WTC11 (cell line): ENCODE measurements around the gene GRIN2A. TPM values are rescaled to one million over a fixed set of nuclear protein-coding genes. Genes with fewer than 3 reads are reported as not detected.

Experiments
- ATAC-seq: fragments of 200-7000 bp; cut with Tn5 transposase; 2 replicates; pipeline ENCODE4 v1.10.0; 2021; ENCODE audit warnings: mild to moderate bottlenecking, moderate library complexity
- CTCF ChIA-PET: fragments of 300-600 bp; sonication (Branson Sonifier 250); formaldehyde crosslinking; loops from one replicate; lab custom pipeline; 2021; ENCODE audit warnings: antibody characterized with exemption; lab: Charles Lee
- POLR2A ChIA-PET: fragments of 350-600 bp; sonication (Branson Sonifier 250); formaldehyde crosslinking; loops from one replicate; lab custom pipeline; 2021; ENCODE audit warnings: antibody characterized with exemption; lab: Charles Lee
- DNase-seq: peaks from one replicate; pipeline ENCODE4 v3.0.0; 2021; ENCODE audit warnings: low spot score
- H3K27ac Mint-ChIP-seq: 2 replicates; pipeline ENCODE4 v1.8.0; 2021; ENCODE audit warnings: mixed read lengths
- H3K27me3 Mint-ChIP-seq: 2 replicates; pipeline ENCODE4 v1.8.0; 2021; ENCODE audit warnings: low read depth, mild to moderate bottlenecking, moderate library complexity, mixed read lengths
- H3K36me3 Mint-ChIP-seq: 2 replicates; pipeline ENCODE4 v1.8.0; 2021; ENCODE audit warnings: mixed read lengths
- H3K4me1 Mint-ChIP-seq: 2 replicates; pipeline ENCODE4 v1.8.0; 2022; ENCODE audit warnings: mixed read lengths
- H3K4me3 Mint-ChIP-seq: 2 replicates; pipeline ENCODE4 v1.8.0; 2021; ENCODE audit warnings: mild to moderate bottlenecking, moderate library complexity, mixed read lengths
- H3K9me3 Mint-ChIP-seq: 2 replicates; pipeline ENCODE4 v1.8.0; 2021; ENCODE audit warnings: mixed read lengths
- CREM ChIP-seq: sonication (generic); formaldehyde crosslinking; IDR thresholded peaks from 2 replicates; pipeline ENCODE4 v1.8.1; 2022; ENCODE audit warnings: mild to moderate bottlenecking, missing genetic modification reagents, moderate library complexity
- NR2C2 ChIP-seq: sonication (generic); formaldehyde crosslinking; IDR thresholded peaks from 2 replicates; pipeline ENCODE4 v1.8.0; 2022; ENCODE audit warnings: mild to moderate bottlenecking, missing genetic modification reagents
- SOX15 ChIP-seq: fragments of 250-450 bp; sonication (Bioruptor Pico); IDR thresholded peaks from 2 replicates; pipeline ENCODE4 v1.9.0; 2021; ENCODE audit warnings: mild to moderate bottlenecking
- ZNF121 ChIP-seq: sonication (generic); formaldehyde crosslinking; IDR thresholded peaks from 2 replicates; pipeline ENCODE4 v1.8.0; 2023; ENCODE audit warnings: missing genetic modification reagents
- ZNF219 ChIP-seq: sonication (generic); formaldehyde crosslinking; IDR thresholded peaks from 2 replicates; pipeline ENCODE4 v1.8.0; 2023; ENCODE audit warnings: missing genetic modification reagents, mild to moderate bottlenecking, borderline replicate concordance
- ZNF416 ChIP-seq: fragments of 250-450 bp; sonication (Bioruptor Pico); IDR thresholded peaks from 2 replicates; pipeline ENCODE4 v1.9.0; 2021; ENCODE audit warnings: mild to moderate bottlenecking, inconsistent platforms
- total RNA-seq: library from RNA; stranded (reverse); gene quantifications from 3 replicates; pipeline ENCODE4 v1.2.3, GENCODE V29; 2021
- TF ChIP-seq, protein P1 (sequence below): sonication (generic); formaldehyde crosslinking; IDR thresholded peaks from 2 replicates; pipeline ENCODE4 v1.8.1; 2023; ENCODE audit warnings: mild to moderate bottlenecking, moderate library complexity, missing genetic modification reagents
- TF ChIP-seq, protein P2 (sequence below): sonication (generic); formaldehyde crosslinking; IDR thresholded peaks from 2 replicates; pipeline ENCODE4 v1.8.0; 2023; ENCODE audit warnings: mild to moderate bottlenecking, missing genetic modification reagents
- TF ChIP-seq, protein P3 (sequence below): sonication (generic); formaldehyde crosslinking; IDR thresholded peaks from 2 replicates; pipeline ENCODE4 v1.8.1; 2023; ENCODE audit warnings: mild to moderate bottlenecking, missing genetic modification reagents
- TF ChIP-seq, protein P4 (sequence below): fragments of 200-600 bp; IDR thresholded peaks from 2 replicates; pipeline ENCODE4 v1.8.0; 2022; ENCODE audit warnings: antibody characterized with exemption
- TF ChIP-seq, protein P5 (sequence below): sonication (generic); formaldehyde crosslinking; IDR thresholded peaks from 2 replicates; pipeline ENCODE4 v1.8.1; 2022; ENCODE audit warnings: mild to moderate bottlenecking, moderate library complexity, missing genetic modification reagents
- TF ChIP-seq, protein P6 (sequence below): sonication (generic); formaldehyde crosslinking; IDR thresholded peaks from 2 replicates; pipeline ENCODE4 v1.8.0; 2023; ENCODE audit warnings: missing genetic modification reagents, mild to moderate bottlenecking, borderline replicate concordance
- TF ChIP-seq, protein P7 (sequence below): fragments of 250-450 bp; sonication (Bioruptor Pico); IDR thresholded peaks from 2 replicates; pipeline ENCODE4 v2.1.2; 2022; ENCODE audit warnings: mild to moderate bottlenecking, moderate library complexity

The GRIN2A gene
- total RNA-seq, 1 experiment from 2014 or later: 3.5 TPM

DNA sequence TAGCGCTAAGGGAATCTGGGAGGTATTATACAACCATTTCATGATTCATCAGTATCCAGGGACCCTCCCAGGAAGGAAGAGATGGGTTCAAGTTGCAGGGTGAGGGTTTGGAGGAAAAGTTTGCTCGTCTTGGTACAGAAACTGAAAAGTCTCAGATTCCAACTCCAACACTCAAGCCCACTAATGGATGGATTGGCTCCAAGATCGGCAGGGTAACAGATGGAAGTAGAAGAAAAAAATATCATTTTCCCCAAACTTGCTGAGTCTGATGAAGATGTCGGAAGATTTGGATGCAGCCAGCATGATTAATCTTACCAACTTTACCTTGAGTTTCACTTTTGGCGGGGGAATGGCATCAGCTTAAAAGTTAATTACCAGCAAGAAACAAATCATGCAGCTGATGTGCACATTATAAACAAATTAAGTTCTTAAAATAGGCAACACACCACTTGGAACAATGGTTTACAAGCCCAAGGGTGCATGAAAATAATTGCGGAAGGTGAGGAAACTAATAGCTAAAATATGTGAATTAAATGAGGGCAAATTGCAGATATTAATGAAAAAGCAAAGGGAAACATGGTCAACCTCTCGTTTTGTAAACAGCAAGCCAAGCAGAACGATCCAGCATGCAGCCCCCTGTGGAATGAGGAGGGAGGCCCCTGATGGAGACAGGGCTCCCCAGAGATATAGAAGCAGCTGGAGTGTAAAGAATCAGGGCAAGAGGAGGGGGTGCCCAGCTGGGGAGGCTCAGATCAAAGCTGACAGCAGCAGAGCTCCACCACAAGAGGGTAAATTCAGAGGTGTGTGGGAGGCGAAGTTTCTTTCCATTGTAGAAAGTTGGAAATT lies 44.1 kb upstream of the GRIN2A start:
- no peak overlapping the region for H3K4me3 Mint-ChIP-seq
- H3K27me3 Mint-ChIP-seq: no peaks in the 10 kb centered on the region; the same call in 1 of the 2 replicates
- no peaks in the 10 kb centered on the region for H3K36me3 Mint-ChIP-seq
- DNase-seq (no peak), ATAC-seq (no peak)
- CTCF ChIA-PET: interaction anchor here (0.8 kb wide), 1 partner anchor 45 kb away, joined by 3 read pairs; no protein-coding TSS in a partner anchor
- no peak for TF ChIP-seq ZNF416 (CRISPR knock-in tag)
- TF ChIP-seq ZNF121 (CRISPR knock-in tag): no peak
- TF ChIP-seq, protein P1, sequence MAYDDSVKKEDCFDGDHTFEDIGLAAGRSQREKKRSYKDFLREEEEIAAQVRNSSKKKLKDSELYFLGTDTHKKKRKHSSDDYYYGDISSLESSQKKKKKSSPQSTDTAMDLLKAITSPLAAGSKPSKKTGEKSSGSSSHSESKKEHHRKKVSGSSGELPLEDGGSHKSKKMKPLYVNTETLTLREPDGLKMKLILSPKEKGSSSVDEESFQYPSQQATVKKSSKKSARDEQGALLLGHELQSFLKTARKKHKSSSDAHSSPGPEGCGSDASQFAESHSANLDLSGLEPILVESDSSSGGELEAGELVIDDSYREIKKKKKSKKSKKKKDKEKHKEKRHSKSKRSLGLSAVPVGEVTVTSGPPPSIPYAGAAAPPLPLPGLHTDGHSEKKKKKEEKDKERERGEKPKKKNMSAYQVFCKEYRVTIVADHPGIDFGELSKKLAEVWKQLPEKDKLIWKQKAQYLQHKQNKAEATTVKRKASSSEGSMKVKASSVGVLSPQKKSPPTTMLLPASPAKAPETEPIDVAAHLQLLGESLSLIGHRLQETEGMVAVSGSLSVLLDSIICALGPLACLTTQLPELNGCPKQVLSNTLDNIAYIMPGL (CRISPR knock-in tag): no peak
- TF ChIP-seq, protein P2, sequence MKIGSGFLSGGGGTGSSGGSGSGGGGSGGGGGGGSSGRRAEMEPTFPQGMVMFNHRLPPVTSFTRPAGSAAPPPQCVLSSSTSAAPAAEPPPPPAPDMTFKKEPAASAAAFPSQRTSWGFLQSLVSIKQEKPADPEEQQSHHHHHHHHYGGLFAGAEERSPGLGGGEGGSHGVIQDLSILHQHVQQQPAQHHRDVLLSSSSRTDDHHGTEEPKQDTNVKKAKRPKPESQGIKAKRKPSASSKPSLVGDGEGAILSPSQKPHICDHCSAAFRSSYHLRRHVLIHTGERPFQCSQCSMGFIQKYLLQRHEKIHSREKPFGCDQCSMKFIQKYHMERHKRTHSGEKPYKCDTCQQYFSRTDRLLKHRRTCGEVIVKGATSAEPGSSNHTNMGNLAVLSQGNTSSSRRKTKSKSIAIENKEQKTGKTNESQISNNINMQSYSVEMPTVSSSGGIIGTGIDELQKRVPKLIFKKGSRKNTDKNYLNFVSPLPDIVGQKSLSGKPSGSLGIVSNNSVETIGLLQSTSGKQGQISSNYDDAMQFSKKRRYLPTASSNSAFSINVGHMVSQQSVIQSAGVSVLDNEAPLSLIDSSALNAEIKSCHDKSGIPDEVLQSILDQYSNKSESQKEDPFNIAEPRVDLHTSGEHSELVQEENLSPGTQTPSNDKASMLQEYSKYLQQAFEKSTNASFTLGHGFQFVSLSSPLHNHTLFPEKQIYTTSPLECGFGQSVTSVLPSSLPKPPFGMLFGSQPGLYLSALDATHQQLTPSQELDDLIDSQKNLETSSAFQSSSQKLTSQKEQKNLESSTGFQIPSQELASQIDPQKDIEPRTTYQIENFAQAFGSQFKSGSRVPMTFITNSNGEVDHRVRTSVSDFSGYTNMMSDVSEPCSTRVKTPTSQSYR: no peak
- POLR2A ChIA-PET: no interaction called here
- no peak overlapping the region for H3K27ac Mint-ChIP-seq
- peaks cover 6% of the 10 kb centered on the region; the same call in 1 of the 2 replicates for H3K9me3 Mint-ChIP-seq
- 0 out of 2 replicates have a peak, but pooled peaks cover 5% of the 10 kb centered on the region for H3K4me1 Mint-ChIP-seq

DNA sequence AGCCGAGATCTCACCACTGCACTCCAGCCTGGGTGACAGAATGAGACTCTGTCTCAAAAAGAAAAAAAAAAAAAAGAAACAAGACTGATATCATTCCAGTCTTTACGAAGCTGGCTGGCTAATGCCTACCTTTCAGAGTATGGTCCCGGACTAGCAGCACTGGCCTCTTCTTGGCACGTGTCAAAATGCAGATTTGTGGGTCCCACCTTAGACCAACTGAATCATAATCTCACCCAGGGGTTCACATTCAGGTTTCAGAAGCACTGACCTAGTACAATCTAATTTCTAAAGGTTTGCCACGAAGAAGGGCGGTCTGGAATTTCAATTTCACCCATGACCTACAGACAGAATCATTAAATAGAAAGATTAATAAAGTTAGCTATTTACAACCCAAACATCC lies 43.4 kb upstream of the GRIN2A start:
- H3K27me3 Mint-ChIP-seq: no peaks in the 10 kb centered on the region
- 0 out of 2 replicates have a peak, but pooled peaks cover under 1% of the 10 kb centered on the region for H3K9me3 Mint-ChIP-seq
- no peak for DNase-seq
- H3K4me1 Mint-ChIP-seq: 0 out of 2 replicates have a peak, but pooled peaks cover 5% of the 10 kb centered on the region
- no peak overlapping the region for H3K4me3 Mint-ChIP-seq
- no peak overlapping the region for H3K27ac Mint-ChIP-seq
- POLR2A ChIA-PET: no interaction called here
- CTCF ChIA-PET: interaction anchor here (0.8 kb wide), 1 partner anchor 45 kb away, joined by 3 read pairs; no protein-coding TSS in a partner anchor
- no peak for TF ChIP-seq ZNF219 (CRISPR knock-in tag)
- TF ChIP-seq, protein P3, sequence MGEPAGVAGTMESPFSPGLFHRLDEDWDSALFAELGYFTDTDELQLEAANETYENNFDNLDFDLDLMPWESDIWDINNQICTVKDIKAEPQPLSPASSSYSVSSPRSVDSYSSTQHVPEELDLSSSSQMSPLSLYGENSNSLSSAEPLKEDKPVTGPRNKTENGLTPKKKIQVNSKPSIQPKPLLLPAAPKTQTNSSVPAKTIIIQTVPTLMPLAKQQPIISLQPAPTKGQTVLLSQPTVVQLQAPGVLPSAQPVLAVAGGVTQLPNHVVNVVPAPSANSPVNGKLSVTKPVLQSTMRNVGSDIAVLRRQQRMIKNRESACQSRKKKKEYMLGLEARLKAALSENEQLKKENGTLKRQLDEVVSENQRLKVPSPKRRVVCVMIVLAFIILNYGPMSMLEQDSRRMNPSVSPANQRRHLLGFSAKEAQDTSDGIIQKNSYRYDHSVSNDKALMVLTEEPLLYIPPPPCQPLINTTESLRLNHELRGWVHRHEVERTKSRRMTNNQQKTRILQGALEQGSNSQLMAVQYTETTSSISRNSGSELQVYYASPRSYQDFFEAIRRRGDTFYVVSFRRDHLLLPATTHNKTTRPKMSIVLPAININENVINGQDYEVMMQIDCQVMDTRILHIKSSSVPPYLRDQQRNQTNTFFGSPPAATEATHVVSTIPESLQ (CRISPR knock-in tag): no peak
- TF ChIP-seq, protein P4, sequence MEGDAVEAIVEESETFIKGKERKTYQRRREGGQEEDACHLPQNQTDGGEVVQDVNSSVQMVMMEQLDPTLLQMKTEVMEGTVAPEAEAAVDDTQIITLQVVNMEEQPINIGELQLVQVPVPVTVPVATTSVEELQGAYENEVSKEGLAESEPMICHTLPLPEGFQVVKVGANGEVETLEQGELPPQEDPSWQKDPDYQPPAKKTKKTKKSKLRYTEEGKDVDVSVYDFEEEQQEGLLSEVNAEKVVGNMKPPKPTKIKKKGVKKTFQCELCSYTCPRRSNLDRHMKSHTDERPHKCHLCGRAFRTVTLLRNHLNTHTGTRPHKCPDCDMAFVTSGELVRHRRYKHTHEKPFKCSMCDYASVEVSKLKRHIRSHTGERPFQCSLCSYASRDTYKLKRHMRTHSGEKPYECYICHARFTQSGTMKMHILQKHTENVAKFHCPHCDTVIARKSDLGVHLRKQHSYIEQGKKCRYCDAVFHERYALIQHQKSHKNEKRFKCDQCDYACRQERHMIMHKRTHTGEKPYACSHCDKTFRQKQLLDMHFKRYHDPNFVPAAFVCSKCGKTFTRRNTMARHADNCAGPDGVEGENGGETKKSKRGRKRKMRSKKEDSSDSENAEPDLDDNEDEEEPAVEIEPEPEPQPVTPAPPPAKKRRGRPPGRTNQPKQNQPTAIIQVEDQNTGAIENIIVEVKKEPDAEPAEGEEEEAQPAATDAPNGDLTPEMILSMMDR: no peak
- TF ChIP-seq, protein P5, sequence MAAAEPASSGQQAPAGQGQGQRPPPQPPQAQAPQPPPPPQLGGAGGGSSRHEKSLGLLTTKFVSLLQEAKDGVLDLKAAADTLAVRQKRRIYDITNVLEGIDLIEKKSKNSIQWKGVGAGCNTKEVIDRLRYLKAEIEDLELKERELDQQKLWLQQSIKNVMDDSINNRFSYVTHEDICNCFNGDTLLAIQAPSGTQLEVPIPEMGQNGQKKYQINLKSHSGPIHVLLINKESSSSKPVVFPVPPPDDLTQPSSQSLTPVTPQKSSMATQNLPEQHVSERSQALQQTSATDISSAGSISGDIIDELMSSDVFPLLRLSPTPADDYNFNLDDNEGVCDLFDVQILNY: no peak
- TF ChIP-seq CREM: no peak
- no peak for TF ChIP-seq SOX15 (CRISPR knock-in tag)
- TF ChIP-seq, protein P6, sequence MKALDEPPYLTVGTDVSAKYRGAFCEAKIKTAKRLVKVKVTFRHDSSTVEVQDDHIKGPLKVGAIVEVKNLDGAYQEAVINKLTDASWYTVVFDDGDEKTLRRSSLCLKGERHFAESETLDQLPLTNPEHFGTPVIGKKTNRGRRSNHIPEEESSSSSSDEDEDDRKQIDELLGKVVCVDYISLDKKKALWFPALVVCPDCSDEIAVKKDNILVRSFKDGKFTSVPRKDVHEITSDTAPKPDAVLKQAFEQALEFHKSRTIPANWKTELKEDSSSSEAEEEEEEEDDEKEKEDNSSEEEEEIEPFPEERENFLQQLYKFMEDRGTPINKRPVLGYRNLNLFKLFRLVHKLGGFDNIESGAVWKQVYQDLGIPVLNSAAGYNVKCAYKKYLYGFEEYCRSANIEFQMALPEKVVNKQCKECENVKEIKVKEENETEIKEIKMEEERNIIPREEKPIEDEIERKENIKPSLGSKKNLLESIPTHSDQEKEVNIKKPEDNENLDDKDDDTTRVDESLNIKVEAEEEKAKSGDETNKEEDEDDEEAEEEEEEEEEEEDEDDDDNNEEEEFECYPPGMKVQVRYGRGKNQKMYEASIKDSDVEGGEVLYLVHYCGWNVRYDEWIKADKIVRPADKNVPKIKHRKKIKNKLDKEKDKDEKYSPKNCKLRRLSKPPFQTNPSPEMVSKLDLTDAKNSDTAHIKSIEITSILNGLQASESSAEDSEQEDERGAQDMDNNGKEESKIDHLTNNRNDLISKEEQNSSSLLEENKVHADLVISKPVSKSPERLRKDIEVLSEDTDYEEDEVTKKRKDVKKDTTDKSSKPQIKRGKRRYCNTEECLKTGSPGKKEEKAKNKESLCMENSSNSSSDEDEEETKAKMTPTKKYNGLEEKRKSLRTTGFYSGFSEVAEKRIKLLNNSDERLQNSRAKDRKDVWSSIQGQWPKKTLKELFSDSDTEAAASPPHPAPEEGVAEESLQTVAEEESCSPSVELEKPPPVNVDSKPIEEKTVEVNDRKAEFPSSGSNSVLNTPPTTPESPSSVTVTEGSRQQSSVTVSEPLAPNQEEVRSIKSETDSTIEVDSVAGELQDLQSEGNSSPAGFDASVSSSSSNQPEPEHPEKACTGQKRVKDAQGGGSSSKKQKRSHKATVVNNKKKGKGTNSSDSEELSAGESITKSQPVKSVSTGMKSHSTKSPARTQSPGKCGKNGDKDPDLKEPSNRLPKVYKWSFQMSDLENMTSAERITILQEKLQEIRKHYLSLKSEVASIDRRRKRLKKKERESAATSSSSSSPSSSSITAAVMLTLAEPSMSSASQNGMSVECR (CRISPR knock-in tag): no peak
- no peak for TF ChIP-seq NR2C2
- TF ChIP-seq, protein P7, sequence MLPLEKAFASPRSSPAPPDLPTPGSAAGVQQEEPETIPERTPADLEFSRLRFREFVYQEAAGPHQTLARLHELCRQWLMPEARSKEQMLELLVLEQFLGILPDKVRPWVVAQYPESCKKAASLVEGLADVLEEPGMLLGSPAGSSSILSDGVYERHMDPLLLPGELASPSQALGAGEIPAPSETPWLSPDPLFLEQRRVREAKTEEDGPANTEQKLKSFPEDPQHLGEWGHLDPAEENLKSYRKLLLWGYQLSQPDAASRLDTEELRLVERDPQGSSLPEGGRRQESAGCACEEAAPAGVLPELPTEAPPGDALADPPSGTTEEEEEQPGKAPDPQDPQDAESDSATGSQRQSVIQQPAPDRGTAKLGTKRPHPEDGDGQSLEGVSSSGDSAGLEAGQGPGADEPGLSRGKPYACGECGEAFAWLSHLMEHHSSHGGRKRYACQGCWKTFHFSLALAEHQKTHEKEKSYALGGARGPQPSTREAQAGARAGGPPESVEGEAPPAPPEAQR: no peak
- no peaks in the 10 kb centered on the region for H3K36me3 Mint-ChIP-seq
- no peak for ATAC-seq
